ENCODE data around the gene ETFBKMT. TPM values are rescaled to one million over a fixed set of nuclear protein-coding genes. Genes with fewer than 3 reads are reported as not detected.
"Not testable (repeated sequence)": the region's sequence is repeated elsewhere in the genome, so short reads cannot be mapped to it uniquely, and the experiment has no call there.

The ETFBKMT gene
- total and polyA plus RNA-seq, 2 of the 13 experiments (the other 11 are each of a cell fraction or from before 2014, with no cell fraction given): 0.62 to 0.93 TPM

DNA sequence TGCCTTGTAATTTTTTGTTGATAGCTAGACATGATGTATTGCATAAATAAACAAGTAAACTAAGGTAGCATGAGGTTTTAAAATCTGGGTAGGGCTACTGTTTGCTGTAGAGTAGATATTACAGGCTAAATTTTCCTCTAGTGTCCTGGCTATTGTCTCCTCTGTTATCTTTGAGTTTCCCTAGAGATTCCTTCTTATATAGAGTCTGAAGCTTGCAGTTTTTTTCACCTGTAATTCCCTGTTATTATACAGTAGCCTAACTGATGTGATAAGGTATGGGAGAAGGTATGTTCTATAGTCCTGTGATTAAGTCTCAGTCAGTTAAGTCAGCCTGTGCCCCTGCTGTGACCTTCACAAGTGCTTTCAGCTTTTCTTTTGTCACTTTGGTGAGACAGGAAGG is 9.5 kb downstream of the ETFBKMT start:
- peaks cover 21% of the 10 kb centered on the region; the same call in 1 of the 2 replicates for H3K9me3 ChIP-seq (ENCODE audit: low read length)
- POLR2A ChIA-PET: interaction anchor here (1.2 kb wide), 1 partner anchor 10 kb away, joined by 3 read pairs; the partner anchor contains the start of gene ETFBKMT
- H4K20me1 ChIP-seq (ENCODE audit: insufficient read depth, low read length): no peaks in the 10 kb centered on the region
- in situ Hi-C loops (cut with HindIII; ENCODE audit: extremely low pct_ligation_motif_present, low pct_unique_long_range_greater_than_20kb): loop anchor here (25.0 kb wide), 1 partner anchor 993 kb away; no protein-coding TSS in a partner anchor
- no peak overlapping the region for H3K9ac ChIP-seq (ENCODE audit: insufficient read depth, low read depth, low read length)
- DNase-seq (ENCODE audit: low spot score) (no peak), ATAC-seq (no peak), FAIRE-seq (no peak)
- no peaks in the 10 kb centered on the region for H3K27me3 ChIP-seq (ENCODE audit: control insufficient read depth in 1 of 2, insufficient read depth in 2 of 2, low read length in 2 of 2)
- CTCF ChIA-PET (ENCODE audit: low intra/inter-chr PET ratio, low total read pairs): no interaction called here
- intact Hi-C loops (cut with micrococcal nuclease; ENCODE audit: unreplicated experiment): no loop called here
- H3K4me3 ChIP-seq (replicated peaks in 1 of 3; ENCODE audit: insufficient read depth in 1 of 3, low read depth in 2 of 3, low read length in 3 of 3): no peak overlapping the region
- no peak overlapping the region for H3K4me2 ChIP-seq (ENCODE audit: low read depth, low read length)
- TF ChIP-seq NFE2 (CRISPR knock-in tag; IDR thresholded peaks at IDR 0.05) (no peak), ZNF549 (CRISPR knock-in tag; IDR thresholded peaks at IDR 0.05) (no peak), TGIF2 (CRISPR knock-in tag; IDR thresholded peaks at IDR 0.05) (no peak), ZNF333 (CRISPR knock-in tag; IDR thresholded peaks at IDR 0.05; ENCODE audit: borderline replicate concordance) (no peak), KLF6 (CRISPR knock-in tag; IDR thresholded peaks at IDR 0.05) (no peak), ZNF773 (CRISPR knock-in tag; IDR thresholded peaks at IDR 0.05; ENCODE audit: borderline replicate concordance) (peak; percentile 99), RXRA (CRISPR knock-in tag; IDR thresholded peaks at IDR 0.05) (no peak)
- TF ChIP-seq, protein P1, sequence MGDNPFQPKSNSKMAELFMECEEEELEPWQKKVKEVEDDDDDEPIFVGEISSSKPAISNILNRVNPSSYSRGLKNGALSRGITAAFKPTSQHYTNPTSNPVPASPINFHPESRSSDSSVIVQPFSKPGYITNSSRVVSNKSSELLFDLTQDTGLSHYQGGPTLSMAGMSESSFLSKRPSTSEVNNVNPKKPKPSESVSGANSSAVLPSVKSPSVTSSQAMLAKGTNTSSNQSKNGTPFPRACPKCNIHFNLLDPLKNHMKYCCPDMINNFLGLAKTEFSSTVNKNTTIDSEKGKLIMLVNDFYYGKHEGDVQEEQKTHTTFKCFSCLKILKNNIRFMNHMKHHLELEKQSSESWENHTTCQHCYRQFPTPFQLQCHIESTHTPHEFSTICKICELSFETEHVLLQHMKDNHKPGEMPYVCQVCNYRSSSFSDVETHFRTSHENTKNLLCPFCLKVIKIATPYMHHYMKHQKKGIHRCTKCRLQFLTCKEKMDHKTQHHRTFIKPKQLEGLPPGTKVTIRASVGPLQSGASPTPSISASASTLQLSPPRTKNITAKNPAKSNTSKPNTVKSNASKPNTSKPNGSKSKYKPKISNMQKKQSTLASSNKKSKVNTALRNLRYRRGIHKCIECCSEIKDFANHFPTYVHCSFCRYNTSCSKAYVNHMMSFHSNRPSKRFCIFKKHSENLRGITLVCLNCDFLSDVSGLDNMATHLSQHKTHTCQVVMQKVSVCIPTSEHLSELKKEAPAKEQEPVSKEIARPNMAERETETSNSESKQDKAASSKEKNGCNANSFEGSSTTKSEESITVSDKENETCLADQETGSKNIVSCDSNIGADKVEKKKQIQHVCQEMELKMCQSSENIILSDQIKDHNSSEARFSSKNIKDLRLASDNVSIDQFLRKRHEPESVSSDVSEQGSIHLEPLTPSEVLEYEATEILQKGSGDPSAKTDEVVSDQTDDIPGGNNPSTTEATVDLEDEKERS (CRISPR knock-in tag; IDR thresholded peaks at IDR 0.05): 0 out of 2 replicates have a peak, but pooled peaks have one; percentile 19
- no peak overlapping the region for H3K27ac ChIP-seq (ENCODE audit: extremely low read length, insufficient read depth, low read length)
- H2AFZ ChIP-seq (ENCODE audit: low read length): no peak overlapping the region
- no TSS peak for BruUV-seq (replicated peaks)
- peaks cover 19% of the 10 kb centered on the region for H3K4me1 ChIP-seq (ENCODE audit: insufficient read depth, low read length)
- no peaks in the 10 kb centered on the region for H3K36me3 ChIP-seq (replicated peaks in 1 of 2; ENCODE audit: control insufficient read depth in 1 of 2, insufficient read depth in 2 of 2, low read length in 2 of 2)
- H3K79me2 ChIP-seq (ENCODE audit: insufficient read depth, low read length): no peaks in the 10 kb centered on the region

DNA sequence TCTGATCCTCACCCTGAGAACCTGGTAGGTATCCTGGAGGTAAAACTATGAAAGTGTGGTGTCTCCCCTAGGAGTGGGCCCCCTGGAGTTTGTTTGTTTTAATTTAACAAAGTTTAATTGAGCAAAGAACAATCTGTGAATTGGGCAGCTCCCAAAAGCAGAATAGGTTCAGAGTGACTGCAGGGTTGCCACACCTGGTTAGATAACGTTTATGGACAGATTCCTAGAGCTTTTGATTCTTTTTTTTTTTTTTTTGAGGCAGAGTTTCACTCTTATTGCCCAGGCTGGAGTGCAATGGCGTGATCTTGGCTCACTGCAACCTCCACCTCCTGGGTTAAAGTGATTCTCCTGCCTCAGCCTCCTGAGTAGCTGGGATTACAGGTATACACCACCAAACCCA is 10.1 kb downstream of the ETFBKMT start:
- H2AFZ ChIP-seq (ENCODE audit: low read length); H3K27me3 ChIP-seq (ENCODE audit: control insufficient read depth in 1 of 2, insufficient read depth in 2 of 2, low read length in 2 of 2); POLR2A ChIA-PET; H3K79me2 ChIP-seq (ENCODE audit: insufficient read depth, low read length); H3K36me3 ChIP-seq (replicated peaks in 1 of 2; ENCODE audit: control insufficient read depth in 1 of 2, insufficient read depth in 2 of 2, low read length in 2 of 2); ATAC-seq; H3K4me2 ChIP-seq (ENCODE audit: low read depth, low read length); FAIRE-seq; CTCF ChIA-PET (ENCODE audit: low intra/inter-chr PET ratio, low total read pairs); H3K27ac ChIP-seq (ENCODE audit: extremely low read length, insufficient read depth, low read length); BruUV-seq (replicated peaks); H3K9ac ChIP-seq (ENCODE audit: insufficient read depth, low read depth, low read length); DNase-seq (ENCODE audit: low spot score); H3K4me3 ChIP-seq (replicated peaks in 1 of 3; ENCODE audit: insufficient read depth in 1 of 3, low read depth in 2 of 3, low read length in 3 of 3); H4K20me1 ChIP-seq (ENCODE audit: insufficient read depth, low read length); intact Hi-C loops (cut with micrococcal nuclease; ENCODE audit: unreplicated experiment): not testable (repeated sequence)
- Histone ChIP-seq H3K9me3 (ENCODE audit: low read length) (peaks cover 21% of the 10 kb centered on the region; the same call in 1 of the 2 replicates), H3K4me1 (ENCODE audit: insufficient read depth, low read length) (peaks cover 13% of the 10 kb centered on the region)
- in situ Hi-C loops (cut with HindIII; ENCODE audit: extremely low pct_ligation_motif_present, low pct_unique_long_range_greater_than_20kb): loop anchor here (25.0 kb wide), 1 partner anchor 993 kb away; no protein-coding TSS in a partner anchor
- WGBS (ENCODE audit: low lambda C conversion rate): 71% methylated on average over 2 of the region's 2 CpGs
